Astrocyte of the cerebellum (primary cell): ENCODE results near the gene MSX2.

Experiments used
- DNase-seq: peaks from one replicate; pipeline ENCODE4 v3.0.0-alpha.2; 2011; ENCODE audit warnings: low read depth
- H3K4me3 ChIP-seq: 2 replicates; pipeline ENCODE4 v1.5.1; 2011; ENCODE audit warnings: mild to moderate bottlenecking, low read depth, low read length, moderate library complexity
- in situ Hi-C: cut with HindIII; loops from 2 replicates; pipeline ENCODE4 v1.10.0; 2017; ENCODE audit warnings: low sequenced_read_pairs
- TF ChIP-seq, protein P1 (sequence below): IDR thresholded peaks from 2 replicates; pipeline ENCODE4 v1.5.1; 2012; ENCODE audit warnings: low read length, low read depth, moderate library complexity, mild to moderate bottlenecking; ENCODE audit errors: missing control alignments

Gene MSX2

GRCh38 chr5:174765540-174765939 is 41.2 kb downstream of the MSX2 start:
- no peak for DNase-seq
- TF ChIP-seq, protein P1, sequence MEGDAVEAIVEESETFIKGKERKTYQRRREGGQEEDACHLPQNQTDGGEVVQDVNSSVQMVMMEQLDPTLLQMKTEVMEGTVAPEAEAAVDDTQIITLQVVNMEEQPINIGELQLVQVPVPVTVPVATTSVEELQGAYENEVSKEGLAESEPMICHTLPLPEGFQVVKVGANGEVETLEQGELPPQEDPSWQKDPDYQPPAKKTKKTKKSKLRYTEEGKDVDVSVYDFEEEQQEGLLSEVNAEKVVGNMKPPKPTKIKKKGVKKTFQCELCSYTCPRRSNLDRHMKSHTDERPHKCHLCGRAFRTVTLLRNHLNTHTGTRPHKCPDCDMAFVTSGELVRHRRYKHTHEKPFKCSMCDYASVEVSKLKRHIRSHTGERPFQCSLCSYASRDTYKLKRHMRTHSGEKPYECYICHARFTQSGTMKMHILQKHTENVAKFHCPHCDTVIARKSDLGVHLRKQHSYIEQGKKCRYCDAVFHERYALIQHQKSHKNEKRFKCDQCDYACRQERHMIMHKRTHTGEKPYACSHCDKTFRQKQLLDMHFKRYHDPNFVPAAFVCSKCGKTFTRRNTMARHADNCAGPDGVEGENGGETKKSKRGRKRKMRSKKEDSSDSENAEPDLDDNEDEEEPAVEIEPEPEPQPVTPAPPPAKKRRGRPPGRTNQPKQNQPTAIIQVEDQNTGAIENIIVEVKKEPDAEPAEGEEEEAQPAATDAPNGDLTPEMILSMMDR, result no peak
- in situ Hi-C loops, result no loop called here
- no peak overlapping the region for H3K4me3 ChIP-seq

- H3K4me3 ChIP-seq, result no peak overlapping the region
- no peak for DNase-seq
- in situ Hi-C loops, result no loop called here
- TF ChIP-seq, protein P1, result no peak
Observed at GRCh38 chr5:174767670-174768069, 43.3 kb downstream of the MSX2 start.

DNA sequence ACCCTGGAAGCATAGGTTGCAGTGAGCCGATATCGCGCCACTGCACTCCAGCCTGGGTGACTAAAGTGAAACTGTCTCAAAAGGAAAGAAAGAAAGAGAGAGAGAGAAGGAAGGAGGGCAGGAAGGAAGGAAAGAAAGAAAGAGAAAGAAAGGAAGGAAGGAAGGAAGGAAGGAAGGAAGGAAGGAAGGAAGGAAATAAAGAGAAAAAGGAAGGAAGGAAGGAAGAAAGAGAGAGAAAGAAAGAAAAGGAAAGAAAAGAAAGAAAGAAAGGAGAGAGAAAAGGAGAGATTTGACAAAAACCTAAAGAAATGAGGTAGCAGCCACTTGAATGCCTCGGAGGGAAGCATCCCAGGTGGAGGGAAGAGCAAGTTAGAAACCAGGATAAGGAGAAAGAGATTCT is 44.6 kb downstream of the MSX2 start:
- in situ Hi-C loops, result no loop called here
- TF ChIP-seq, protein P1, result no peak
- no peak for DNase-seq
- no peak overlapping the region for H3K4me3 ChIP-seq

GRCh38 chr5:174773371-174773770 is 49.0 kb downstream of the MSX2 start:
- in situ Hi-C loops, result no loop called here
- TF ChIP-seq, protein P1, result no peak

GRCh38 chr5:174775081-174775480 is 50.7 kb downstream of the MSX2 start:
- in situ Hi-C loops, result no loop called here
- no peak overlapping the region for H3K4me3 ChIP-seq
- TF ChIP-seq, protein P1, result no peak
- peak; percentile 19 for DNase-seq

More at GRCh38 chr5:174773371-174773770, 49.0 kb downstream of the MSX2 start:
- DNase-seq, result no peak
- H3K4me3 ChIP-seq, result no peak overlapping the region

- no peak for DNase-seq
- H3K4me3 ChIP-seq, result no peak overlapping the region
- in situ Hi-C loops, result no loop called here
- TF ChIP-seq, protein P1, result no peak
Observed at GRCh38 chr5:174777111-174777510, 52.7 kb downstream of the MSX2 start.

GRCh38 chr5:174777583-174777982 is 53.2 kb downstream of the MSX2 start:
- DNase-seq, result peak; percentile 18
- in situ Hi-C loops, result no loop called here
- TF ChIP-seq, protein P1, result no peak
- no peak overlapping the region for H3K4me3 ChIP-seq
